Osteocyte (in vitro differentiated cells): Measurements from ENCODE around the gene EFCC1. TPM values are rescaled to one million over a fixed set of nuclear protein-coding genes. Genes with fewer than 3 reads are reported as not detected.

ENCODE experiments used
- DNase-seq: peaks from one replicate; pipeline ENCODE4 v3.0.0; 2021; ENCODE audit warnings: mixed read lengths; ENCODE audit not compliant: unreplicated experiment; ENCODE audit errors: extremely low spot score
- H3K27ac Mint-ChIP-seq: one replicate; pipeline ENCODE4 v1.8.0; 2021; ENCODE audit warnings: mild to moderate bottlenecking, mixed read lengths; ENCODE audit not compliant: unreplicated experiment
- H3K27me3 Mint-ChIP-seq: one replicate; pipeline ENCODE4 v1.8.0; 2021; ENCODE audit warnings: mixed read lengths; ENCODE audit not compliant: unreplicated experiment
- H3K36me3 Mint-ChIP-seq: one replicate; pipeline ENCODE4 v1.8.0; 2021; ENCODE audit warnings: mixed read lengths; ENCODE audit not compliant: unreplicated experiment
- H3K4me1 Mint-ChIP-seq: one replicate; pipeline ENCODE4 v1.8.0; 2021; ENCODE audit warnings: mixed read lengths; ENCODE audit not compliant: unreplicated experiment
- H3K4me3 Mint-ChIP-seq: one replicate; pipeline ENCODE4 v1.8.0; 2021; ENCODE audit warnings: mild to moderate bottlenecking, moderate library complexity, mixed read lengths; ENCODE audit not compliant: unreplicated experiment
- H3K9me3 Mint-ChIP-seq: one replicate; pipeline ENCODE4 v1.8.0; 2021; ENCODE audit warnings: mixed read lengths; ENCODE audit not compliant: unreplicated experiment
- CTCF ChIP-seq: fragments of 200-600 bp; sonication (generic); IDR thresholded peaks from 2 replicates; pipeline ENCODE4 v1.5.0; 2021; ENCODE audit warnings: antibody characterized with exemption, mild to moderate bottlenecking, moderate library complexity
- total RNA-seq: library from RNA; stranded (reverse); gene quantifications from 2 replicates; pipeline ENCODE4 v1.2.1, GENCODE V29; 2021

The EFCC1 gene
- total RNA-seq, 1 donor from 2014 or later: not detected

GRCh38 chr3:129070086-129070885, 69.2 kb downstream of the EFCC1 start:
- no peaks in the 10 kb centered on the region for H3K4me1 Mint-ChIP-seq
- no peak overlapping the region for H3K27ac Mint-ChIP-seq
- H3K4me3 Mint-ChIP-seq: no peak overlapping the region
- H3K27me3 Mint-ChIP-seq: peaks cover 13% of the 10 kb centered on the region
- TF ChIP-seq CTCF: no peak
- H3K36me3 Mint-ChIP-seq: no peaks in the 10 kb centered on the region
- H3K9me3 Mint-ChIP-seq: no peaks in the 10 kb centered on the region
- DNase-seq: no peak

GRCh38 chr3:129077222-129077621, 76.1 kb downstream of the EFCC1 start:
- H3K4me1 Mint-ChIP-seq: peaks cover 2% of the 10 kb centered on the region
- no peak for DNase-seq

GRCh38 chr3:129078510-129078909, 77.4 kb downstream of the EFCC1 start:
- no peak overlapping the region for H3K27ac Mint-ChIP-seq

More at GRCh38 chr3:129077222-129077621, 76.1 kb downstream of the EFCC1 start:
- H3K27ac Mint-ChIP-seq: no peak overlapping the region
- no peak overlapping the region for H3K4me3 Mint-ChIP-seq
- H3K27me3 Mint-ChIP-seq: peaks cover under 1% of the 10 kb centered on the region
- H3K9me3 Mint-ChIP-seq: no peaks in the 10 kb centered on the region
- no peaks in the 10 kb centered on the region for H3K36me3 Mint-ChIP-seq
- no peak for TF ChIP-seq CTCF

GRCh38 chr3:129081503-129081902, 80.4 kb downstream of the EFCC1 start:
- TF ChIP-seq CTCF: no peak
- Mint-ChIP-seq H3K9me3 (no peaks in the 10 kb centered on the region), H3K27me3 (no peaks in the 10 kb centered on the region), H3K4me3 (no peak overlapping the region), H3K4me1 (peaks cover 2% of the 10 kb centered on the region), H3K27ac (no peak overlapping the region), H3K36me3 (no peaks in the 10 kb centered on the region)
- no peak for DNase-seq

More at GRCh38 chr3:129078510-129078909, 77.4 kb downstream of the EFCC1 start:
- no peak for TF ChIP-seq CTCF
- no peaks in the 10 kb centered on the region for H3K9me3 Mint-ChIP-seq
- H3K36me3 Mint-ChIP-seq: no peaks in the 10 kb centered on the region
- no peak for DNase-seq
- H3K27me3 Mint-ChIP-seq: no peaks in the 10 kb centered on the region
- no peak overlapping the region for H3K4me3 Mint-ChIP-seq
- H3K4me1 Mint-ChIP-seq: peaks cover 2% of the 10 kb centered on the region

- Mint-ChIP-seq H3K27ac (no peak overlapping the region), H3K9me3 (no peaks in the 10 kb centered on the region), H3K27me3 (no peaks in the 10 kb centered on the region), H3K36me3 (no peaks in the 10 kb centered on the region), H3K4me3 (no peak overlapping the region), H3K4me1 (peaks cover 2% of the 10 kb centered on the region)
- DNase-seq: no peak
- TF ChIP-seq CTCF: no peak
Measured at GRCh38 chr3:129082026-129082425, 80.9 kb downstream of the EFCC1 start.
